Lung microvascular endothelial cell (primary cell): ENCODE data around the gene CHN2. TPM values are rescaled to one million over a fixed set of nuclear protein-coding genes. Genes with fewer than 3 reads are reported as not detected.
A peak's percentile ranks its signal among the peaks of the same experiment; 100 is the strongest.

Experiments used
- DNase-seq, 2 donors: peaks; one replicate each; pipeline versions ENCODE4 v3.0.0 to v3.0.0-alpha.2; 2010; ENCODE audit warnings: low read depth in 2 of 2
- total RNA-seq: library from RNA; depleted of rRNA; stranded (reverse); fragments of >200 nt; gene quantifications from 2 replicates; pipeline ENCODE4 v1.2.1, GENCODE V29; 2014

The CHN2 gene
- total RNA-seq, 1 donor from 2014 or later: 0.79 TPM

GRCh38 chr7:29332042-29332811 is 137.7 kb downstream of the CHN2 start:
- DNase-seq: no peak

- no peak for DNase-seq
These were observed 138.6 kb downstream of the CHN2 start for GRCh38 chr7:29332875-29333855.

GRCh38 chr7:29335188-29336083 is 140.9 kb downstream of the CHN2 start:
- no peak for DNase-seq

GRCh38 chr7:29337546-29338116 is 143.1 kb downstream of the CHN2 start:
- DNase-seq: peak in 1 of 2 donors; percentile 19

GRCh38 chr7:29340696-29341095 is 146.1 kb downstream of the CHN2 start:
- no peak for DNase-seq

GRCh38 chr7:29341156-29341555 is 146.6 kb downstream of the CHN2 start:
- DNase-seq: no peak

- no peak for DNase-seq
These were observed 148.2 kb downstream of the CHN2 start for GRCh38 chr7:29342761-29343160.

GRCh38 chr7:29343399-29343798 is 148.8 kb downstream of the CHN2 start:
- DNase-seq: no peak

GRCh38 chr7:29344334-29344978 is 149.9 kb downstream of the CHN2 start:
- no peak for DNase-seq

GRCh38 chr7:29345590-29345989 is 151.0 kb downstream of the CHN2 start:
- peak; percentile 17 to 51 for DNase-seq

- no peak for DNase-seq
These were observed 151.8 kb downstream of the CHN2 start for GRCh38 chr7:29346231-29346978.

GRCh38 chr7:29349362-29349761 is 154.8 kb downstream of the CHN2 start:
- DNase-seq: no peak

GRCh38 chr7:29350351-29350750 is 155.8 kb downstream of the CHN2 start:
- DNase-seq: no peak

GRCh38 chr7:29352041-29352440 is 157.5 kb downstream of the CHN2 start:
- no peak for DNase-seq

- no peak for DNase-seq
These were observed 159.2 kb downstream of the CHN2 start for GRCh38 chr7:29353810-29354209.

GRCh38 chr7:29354340-29354739 is 159.8 kb downstream of the CHN2 start:
- DNase-seq: no peak

- no peak for DNase-seq
These were observed 160.8 kb downstream of the CHN2 start for GRCh38 chr7:29355388-29355787.

- DNase-seq: no peak
These were observed 162.1 kb downstream of the CHN2 start for GRCh38 chr7:29356631-29357030.

GRCh38 chr7:29359482-29360093 is 165.0 kb downstream of the CHN2 start:
- DNase-seq: no peak
